ENCODE measurements around the gene TIMM44. TPM values are rescaled to one million over a fixed set of nuclear protein-coding genes. Genes with fewer than 3 reads are reported as not detected.
"Not testable (repeated sequence)": the region's sequence is repeated elsewhere in the genome, so short reads cannot be mapped to it uniquely, and the experiment has no call there.

TIMM44 gene
- total and polyA plus RNA-seq, 2 donors (not counting 3 experiments of a cell fraction or from before 2014, with no cell fraction given): 61.5 to 64.3 TPM

DNA sequence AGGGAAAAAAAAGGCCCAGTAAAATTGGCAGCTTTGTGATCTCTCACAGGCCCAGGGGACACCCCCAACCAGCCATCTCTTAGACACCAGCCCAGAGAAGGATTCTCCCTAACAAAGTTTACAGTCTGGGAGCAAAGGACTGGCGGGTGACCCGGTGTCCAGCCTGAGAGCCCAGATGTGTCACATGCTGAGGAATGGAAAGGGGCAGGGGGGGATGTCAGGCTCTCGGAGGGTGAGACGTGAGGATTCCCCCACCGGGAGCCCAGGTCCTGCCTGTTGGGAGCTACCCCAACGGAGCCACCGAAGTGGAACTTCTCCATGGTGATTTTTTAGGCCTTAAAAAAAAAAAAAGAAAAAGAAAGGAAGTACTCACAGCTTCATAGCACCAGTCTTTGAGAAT, 12.7 kb downstream of the TIMM44 start:
- no peak overlapping the region for H3K27ac ChIP-seq (ENCODE audit: insufficient read depth, low read depth, low read length)
- no peaks in the 10 kb centered on the region for H3K9me3 ChIP-seq (replicated peaks; ENCODE audit: control insufficient read depth, insufficient read depth, low read length)
- no peak overlapping the region for H2AFZ ChIP-seq (ENCODE audit: low read depth, low read length)
- intact Hi-C loops (cut with micrococcal nuclease): no loop called here
- CTCF ChIA-PET: interaction anchor here (1.6 to 3.9 kb wide), 3 partner anchors 10 to 62 kb away, joined by 7 to 41 read pairs (median 11); partner anchors contain the start of genes SNAPC2 and TIMM44
- no peak overlapping the region for H3K9ac ChIP-seq (replicated peaks; ENCODE audit: extremely low read depth, insufficient read depth, low read length)
- H3K36me3 ChIP-seq (ENCODE audit: control insufficient read depth in 2 of 2, extremely low read depth in 1 of 2, insufficient read depth in 2 of 2, low read length in 2 of 2): peaks cover 7 to 45% of the 10 kb centered on the region in 2 experiments
- BruUV-seq (replicated peaks): no TSS peak
- no peak for TF ChIP-seq EZH2 (IDR thresholded peaks at IDR 0.05; ENCODE audit: borderline replicate concordance, low read depth, low read length, severe bottlenecking)
- no peak for TF ChIP-seq MYC (IDR thresholded peaks at IDR 0.05; ENCODE audit: low read depth, low read length)
- H3K27me3 ChIP-seq (ENCODE audit: control insufficient read depth in 2 of 2, insufficient read depth in 2 of 2, low read length in 2 of 2): no peaks in the 10 kb centered on the region
- no peaks in the 10 kb centered on the region for H3K79me2 ChIP-seq (ENCODE audit: control insufficient read depth, insufficient read depth, low read length)
- H3K4me2 ChIP-seq (ENCODE audit: insufficient read depth, low read length): no peak overlapping the region
- peaks cover 17% of the 10 kb centered on the region for H3K4me1 ChIP-seq (ENCODE audit: control insufficient read depth, extremely low read depth, insufficient read depth, low read length)
- POLR2A ChIA-PET: interaction anchor here (1.6 kb wide), 1 partner anchor 13 kb away, joined by 11 read pairs; the partner anchor contains the start of gene TIMM44
- no peaks in the 10 kb centered on the region for H4K20me1 ChIP-seq (replicated peaks; ENCODE audit: control insufficient read depth, extremely low read depth, insufficient read depth, low read length)
- dilution Hi-C loops (cut with MboI; ENCODE audit: extremely low pct_ligation_motif_present, low sequenced_read_pairs): no loop called here
- no peaks in the 10 kb centered on the region for H3K9me1 ChIP-seq (replicated peaks; ENCODE audit: control insufficient read depth, extremely low read depth, insufficient read depth, low read length)
- H3K4me3 ChIP-seq (replicated peaks in 1 of 3; ENCODE audit: insufficient read depth in 1 of 3, low read depth in 1 of 3, low read length in 3 of 3): no peak overlapping the region
- no peak for DNase-seq (ENCODE audit: low read depth, low spot score)
- no peak for FAIRE-seq

DNA sequence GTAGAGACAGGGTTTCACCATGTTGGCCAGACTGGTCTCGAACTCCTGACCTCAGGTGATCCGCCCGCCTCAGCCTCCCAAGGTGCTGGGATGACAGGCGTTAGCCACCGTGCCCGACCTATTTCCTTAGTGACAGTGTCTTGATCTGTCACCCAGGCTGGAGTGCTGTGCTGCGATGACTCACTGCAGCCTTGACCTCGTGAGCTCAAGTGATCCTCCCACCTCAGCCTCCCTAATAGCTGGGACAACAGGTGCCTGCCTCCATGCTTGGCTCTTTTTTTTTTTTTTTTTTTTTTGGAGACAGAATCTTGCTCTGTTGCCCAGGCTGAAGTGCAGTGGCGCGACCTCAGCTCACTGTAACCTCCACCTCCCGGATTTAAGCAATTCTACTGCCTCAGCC, 13.4 kb downstream of the TIMM44 start:
- H3K9me1 ChIP-seq (replicated peaks; ENCODE audit: control insufficient read depth, extremely low read depth, insufficient read depth, low read length); intact Hi-C loops (cut with micrococcal nuclease); H3K9me3 ChIP-seq (replicated peaks; ENCODE audit: control insufficient read depth, insufficient read depth, low read length); H3K79me2 ChIP-seq (ENCODE audit: control insufficient read depth, insufficient read depth, low read length); dilution Hi-C loops (cut with MboI; ENCODE audit: extremely low pct_ligation_motif_present, low sequenced_read_pairs); H3K4me3 ChIP-seq (replicated peaks in 1 of 3; ENCODE audit: insufficient read depth in 1 of 3, low read depth in 1 of 3, low read length in 3 of 3); H3K9ac ChIP-seq (replicated peaks; ENCODE audit: extremely low read depth, insufficient read depth, low read length); H2AFZ ChIP-seq (ENCODE audit: low read depth, low read length); DNase-seq (ENCODE audit: low read depth, low spot score); H4K20me1 ChIP-seq (replicated peaks; ENCODE audit: control insufficient read depth, extremely low read depth, insufficient read depth, low read length); H3K4me2 ChIP-seq (ENCODE audit: insufficient read depth, low read length); H3K27ac ChIP-seq (ENCODE audit: insufficient read depth, low read depth, low read length); H3K27me3 ChIP-seq (ENCODE audit: control insufficient read depth in 2 of 2, insufficient read depth in 2 of 2, low read length in 2 of 2); BruUV-seq (replicated peaks): not testable (repeated sequence)
- ChIA-PET CTCF (interaction anchor here (1.6 to 3.9 kb wide), 3 partner anchors 9 to 61 kb away, joined by 7 to 41 read pairs (median 11); partner anchors contain the start of genes SNAPC2 and TIMM44), POLR2A (interaction anchor here (1.6 kb wide), 1 partner anchor 14 kb away, joined by 11 read pairs; the partner anchor contains the start of gene TIMM44)
- Histone ChIP-seq H3K4me1 (ENCODE audit: control insufficient read depth, extremely low read depth, insufficient read depth, low read length) (peaks cover 17% of the 10 kb centered on the region), H3K36me3 (ENCODE audit: control insufficient read depth in 2 of 2, extremely low read depth in 1 of 2, insufficient read depth in 2 of 2, low read length in 2 of 2) (peaks cover 2 to 40% of the 10 kb centered on the region in 2 experiments)
- peak; percentile 40 for FAIRE-seq
